HL-60/S4 treated with retinoic acid at 250 ng/mL for 4 days and 3 days (cell line): ENCODE measurements around the gene ZNF320.
"Not testable (repeated sequence)": the region's sequence is repeated elsewhere in the genome, so short reads cannot be mapped to it uniquely, and the experiment has no call there.

Source experiments
- in situ Hi-C: fragments of 300-500 bp; cut with MboI; formaldehyde crosslinking; loops from 2 replicates; pipeline ENCODE4 v1.7.0; 2022; ENCODE audit warnings: low sequenced_read_pairs

The ZNF320 gene

GRCh38 chr19:52897138-52897935 is at the start of gene ZNF320:
Gene ZNF320 (minus strand): TSS chr19:52897635. CDS start chr19:52890255, 7,380 bp downstream.
- in situ Hi-C loops, result no loop called here

GRCh38 chr19:52946322-52947310 is 49.2 kb upstream of the ZNF320 start:
- in situ Hi-C loops, result no loop called here

GRCh38 chr19:52945652-52946321 is 48.4 kb upstream of the ZNF320 start:
- in situ Hi-C loops, result no loop called here

GRCh38 chr19:52944703-52945493 is 47.5 kb upstream of the ZNF320 start:
- in situ Hi-C loops, result not testable (repeated sequence)

- in situ Hi-C loops, result no loop called here
Measured at GRCh38 chr19:52943884-52944643, 46.6 kb upstream of the ZNF320 start.

- in situ Hi-C loops, result no loop called here
Measured at GRCh38 chr19:52943134-52943883, 45.9 kb upstream of the ZNF320 start.

- in situ Hi-C loops, result no loop called here
Measured at GRCh38 chr19:52942386-52943133, 45.1 kb upstream of the ZNF320 start.

GRCh38 chr19:52941941-52942385 is 44.5 kb upstream of the ZNF320 start:
- in situ Hi-C loops, result no loop called here

GRCh38 chr19:52941523-52941922 is 44.1 kb upstream of the ZNF320 start:
- in situ Hi-C loops, result not testable (repeated sequence)

GRCh38 chr19:52940905-52941304 is 43.5 kb upstream of the ZNF320 start:
- in situ Hi-C loops, result not testable (repeated sequence)

- in situ Hi-C loops, result no loop called here
Measured at GRCh38 chr19:52938761-52939160, 41.3 kb upstream of the ZNF320 start.

- in situ Hi-C loops, result no loop called here
Measured at GRCh38 chr19:52936954-52937325, 39.5 kb upstream of the ZNF320 start.

- in situ Hi-C loops, result no loop called here
Measured at GRCh38 chr19:52936151-52936953, 38.9 kb upstream of the ZNF320 start.

GRCh38 chr19:52935434-52935833 is 38.0 kb upstream of the ZNF320 start:
- in situ Hi-C loops, result no loop called here

- in situ Hi-C loops, result not testable (repeated sequence)
Measured at GRCh38 chr19:52924641-52925040, 27.2 kb upstream of the ZNF320 start.

- in situ Hi-C loops, result no loop called here
Measured at GRCh38 chr19:52923778-52924593, 26.6 kb upstream of the ZNF320 start.
